Measurements from ENCODE around the gene ITGA1. TPM values are rescaled to one million over a fixed set of nuclear protein-coding genes. Genes with fewer than 3 reads are reported as not detected.

Gene ITGA1
- polyA plus RNA-seq, 1 donor (not counting 4 experiments of a cell fraction or from before 2014, with no cell fraction given), result 1.4 TPM

DNA sequence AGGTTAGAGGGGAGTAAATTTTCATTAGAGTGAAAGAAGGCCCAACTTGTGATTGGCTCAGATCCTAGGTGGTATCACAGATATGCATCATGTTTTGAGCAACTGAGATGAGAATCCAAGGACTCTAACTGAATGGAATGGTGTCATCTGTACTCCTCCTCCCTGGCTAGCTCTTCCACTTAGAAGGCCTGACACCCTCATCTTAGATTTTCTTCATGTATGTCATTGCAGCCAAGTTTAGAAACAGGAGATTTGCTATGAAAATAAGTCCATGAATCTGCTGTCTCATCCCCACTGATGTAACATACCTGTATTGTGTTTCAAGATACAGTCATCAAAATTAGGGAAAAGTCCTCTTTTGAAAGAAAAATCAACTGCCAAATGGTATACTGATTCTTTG is 54.4 kb downstream of the ITGA1 start:
- Histone ChIP-seq H2AFZ (ENCODE audit: control insufficient read depth, low read length) (no peak overlapping the region), H4K20me1 (ENCODE audit: control insufficient read depth, extremely low read depth, insufficient read depth, low read length) (no peaks in the 10 kb centered on the region), H3K27ac (ENCODE audit: control insufficient read depth, insufficient read depth, low read length) (no peak overlapping the region), H3K9me3 (ENCODE audit: control insufficient read depth, low read depth, low read length) (no peaks in the 10 kb centered on the region), H3K79me2 (ENCODE audit: control insufficient read depth, insufficient read depth, low read length) (no peaks in the 10 kb centered on the region), H3K9ac (ENCODE audit: control insufficient read depth, extremely low read depth, insufficient read depth, low read length) (no peak overlapping the region), H3K4me1 (ENCODE audit: control insufficient read depth, extremely low read depth, insufficient read depth, low read length) (no peaks in the 10 kb centered on the region), H3K4me3 (ENCODE audit: control insufficient read depth in 2 of 3, extremely low read depth in 1 of 3, insufficient read depth in 2 of 3, low read depth in 1 of 3, low read length in 3 of 3) (no peak overlapping the region), H3K4me2 (ENCODE audit: control insufficient read depth, extremely low read depth, insufficient read depth, low read depth, low read length) (no peak overlapping the region), H3K27me3 (ENCODE audit: control insufficient read depth, extremely low read depth, insufficient read depth, low read length) (no peaks in the 10 kb centered on the region), H3K9me1 (ENCODE audit: control insufficient read depth, extremely low read depth, insufficient read depth, low read length) (no peaks in the 10 kb centered on the region), H3K36me3 (ENCODE audit: control insufficient read depth in 2 of 2, extremely low read depth in 1 of 2, insufficient read depth in 2 of 2, low read length in 2 of 2) (no peaks in the 10 kb centered on the region)
- dilution Hi-C loops (cut with MboI; ENCODE audit: extremely low pct_ligation_motif_present, low sequenced_read_pairs), result no loop called here
- FAIRE-seq (no peak), DNase-seq (ENCODE audit: low read depth, low spot score) (no peak)
- TF ChIP-seq, protein P1, sequence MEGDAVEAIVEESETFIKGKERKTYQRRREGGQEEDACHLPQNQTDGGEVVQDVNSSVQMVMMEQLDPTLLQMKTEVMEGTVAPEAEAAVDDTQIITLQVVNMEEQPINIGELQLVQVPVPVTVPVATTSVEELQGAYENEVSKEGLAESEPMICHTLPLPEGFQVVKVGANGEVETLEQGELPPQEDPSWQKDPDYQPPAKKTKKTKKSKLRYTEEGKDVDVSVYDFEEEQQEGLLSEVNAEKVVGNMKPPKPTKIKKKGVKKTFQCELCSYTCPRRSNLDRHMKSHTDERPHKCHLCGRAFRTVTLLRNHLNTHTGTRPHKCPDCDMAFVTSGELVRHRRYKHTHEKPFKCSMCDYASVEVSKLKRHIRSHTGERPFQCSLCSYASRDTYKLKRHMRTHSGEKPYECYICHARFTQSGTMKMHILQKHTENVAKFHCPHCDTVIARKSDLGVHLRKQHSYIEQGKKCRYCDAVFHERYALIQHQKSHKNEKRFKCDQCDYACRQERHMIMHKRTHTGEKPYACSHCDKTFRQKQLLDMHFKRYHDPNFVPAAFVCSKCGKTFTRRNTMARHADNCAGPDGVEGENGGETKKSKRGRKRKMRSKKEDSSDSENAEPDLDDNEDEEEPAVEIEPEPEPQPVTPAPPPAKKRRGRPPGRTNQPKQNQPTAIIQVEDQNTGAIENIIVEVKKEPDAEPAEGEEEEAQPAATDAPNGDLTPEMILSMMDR (optimal IDR thresholded peaks at IDR 0.05 in 1 of 3, IDR thresholded peaks at IDR 0.05 in 1 of 3, conservative IDR thresholded peaks at IDR 0.05 in 1 of 3; ENCODE audit: extremely low read depth in 1 of 3, insufficient read depth in 2 of 3, low read length in 3 of 3), result no peak

DNA sequence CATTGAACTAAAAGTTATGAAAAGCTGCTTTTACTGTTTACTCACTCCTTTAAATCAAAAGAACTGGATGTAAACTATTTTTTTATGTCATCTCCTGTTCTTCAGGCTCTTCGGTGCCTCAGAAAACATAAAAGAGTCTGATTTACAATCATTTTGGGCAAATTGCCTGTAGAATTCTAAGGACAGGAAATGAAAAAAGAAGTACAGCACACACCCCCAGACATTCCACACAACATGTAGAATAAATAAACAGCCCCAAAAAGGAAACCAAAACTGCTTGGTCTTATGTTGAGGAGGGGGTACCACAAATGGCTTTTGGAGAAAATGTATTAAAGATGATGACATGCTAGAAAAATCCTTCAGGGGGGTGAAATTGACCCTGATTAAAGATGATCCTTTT is 57.2 kb downstream of the ITGA1 start:
- no peaks in the 10 kb centered on the region for H3K9me1 ChIP-seq (ENCODE audit: control insufficient read depth, extremely low read depth, insufficient read depth, low read length)
- dilution Hi-C loops (cut with MboI; ENCODE audit: extremely low pct_ligation_motif_present, low sequenced_read_pairs), result no loop called here
- H3K27ac ChIP-seq (ENCODE audit: control insufficient read depth, insufficient read depth, low read length), result no peak overlapping the region
- no peaks in the 10 kb centered on the region for H3K36me3 ChIP-seq (ENCODE audit: control insufficient read depth in 2 of 2, extremely low read depth in 1 of 2, insufficient read depth in 2 of 2, low read length in 2 of 2)
- H3K27me3 ChIP-seq (ENCODE audit: control insufficient read depth, extremely low read depth, insufficient read depth, low read length), result no peaks in the 10 kb centered on the region
- no peak overlapping the region for H3K9ac ChIP-seq (ENCODE audit: control insufficient read depth, extremely low read depth, insufficient read depth, low read length)
- no peak overlapping the region for H3K4me2 ChIP-seq (ENCODE audit: control insufficient read depth, extremely low read depth, insufficient read depth, low read depth, low read length)
- H3K79me2 ChIP-seq (ENCODE audit: control insufficient read depth, insufficient read depth, low read length), result no peaks in the 10 kb centered on the region
- no peak overlapping the region for H2AFZ ChIP-seq (ENCODE audit: control insufficient read depth, low read length)
- no peak for DNase-seq (ENCODE audit: low read depth, low spot score)
- no peak for FAIRE-seq
- H3K4me3 ChIP-seq (ENCODE audit: control insufficient read depth in 2 of 3, extremely low read depth in 1 of 3, insufficient read depth in 2 of 3, low read depth in 1 of 3, low read length in 3 of 3), result no peak overlapping the region
- H3K4me1 ChIP-seq (ENCODE audit: control insufficient read depth, extremely low read depth, insufficient read depth, low read length), result no peaks in the 10 kb centered on the region
- H3K9me3 ChIP-seq (ENCODE audit: control insufficient read depth, low read depth, low read length), result no peaks in the 10 kb centered on the region
- TF ChIP-seq EZH2 (IDR thresholded peaks at IDR 0.05; ENCODE audit: low read length), result no peak
- TF ChIP-seq, protein P1 (optimal IDR thresholded peaks at IDR 0.05 in 1 of 3, IDR thresholded peaks at IDR 0.05 in 1 of 3, conservative IDR thresholded peaks at IDR 0.05 in 1 of 3; ENCODE audit: extremely low read depth in 1 of 3, insufficient read depth in 2 of 3, low read length in 3 of 3), result no peak
- no peaks in the 10 kb centered on the region for H4K20me1 ChIP-seq (ENCODE audit: control insufficient read depth, extremely low read depth, insufficient read depth, low read length)
